NT2/D1 (cell line): Measurements from ENCODE around the gene BMP3.

Experiments
- SUZ12 ChIP-seq: IDR thresholded peaks from 2 replicates; pipeline ENCODE4 v1.6.1; 2011; ENCODE audit not compliant: insufficient read length, insufficient read depth; ENCODE audit errors: extremely low read depth
- YY1 ChIP-seq: IDR thresholded peaks from 2 replicates; pipeline ENCODE4 v1.6.1; 2011; ENCODE audit not compliant: insufficient read length, insufficient read depth
- ZNF274 ChIP-seq: IDR thresholded peaks from 2 replicates; pipeline ENCODE4 v1.6.1; 2011; ENCODE audit warnings: mild to moderate bottlenecking, low read depth, low read length

- TF ChIP-seq SUZ12 = no peak
- no peak for TF ChIP-seq ZNF274
- no peak for TF ChIP-seq YY1
Observed at GRCh38 chr4:81031796-81032551, 1.5 kb downstream of the BMP3 start.
